Left ventricle myocardium inferior (tissue), 1 donor: ENCODE results near the gene BRINP3. TPM values are rescaled to one million over a fixed set of nuclear protein-coding genes. Genes with fewer than 3 reads are reported as not detected.

Experiments used
- DNase-seq: peaks from one replicate; pipeline ENCODE4 v3.0.0-alpha.2; 2020
- H3K27ac ChIP-seq: fragments of 200-600 bp; replicated peaks from 2 replicates; pipeline ENCODE4 v1.8.0; 2021
- H3K27me3 ChIP-seq: fragments of 200-600 bp; 2 replicates; pipeline ENCODE4 v1.8.0; 2021; ENCODE audit warnings: low read depth
- H3K36me3 ChIP-seq: fragments of 200-600 bp; 2 replicates; pipeline ENCODE4 v1.8.0; 2021
- H3K4me1 ChIP-seq: fragments of 200-600 bp; 2 replicates; pipeline ENCODE4 v1.8.0; 2021
- H3K4me3 ChIP-seq: fragments of 200-600 bp; 2 replicates; pipeline ENCODE4 v1.8.0; 2021; ENCODE audit warnings: mild to moderate bottlenecking, moderate library complexity
- H3K9me3 ChIP-seq: fragments of 200-600 bp; replicated peaks from 2 replicates; pipeline ENCODE4 v1.8.0; 2021
- intact Hi-C: fragments of 100-400 bp; cut with micrococcal nuclease; formaldehyde crosslinking; loops from one replicate; pipeline ENCODE4 v1.11.0; 2022
- total RNA-seq: library from RNA; stranded (reverse); fragmentation: NEBNext Ultra II Directional; extraction: Animal tissue kit (Norgen Biotek cat#: 25700); gene quantifications from one replicate; pipeline ENCODE4 v1.2.1, GENCODE V29; 2021
- TF ChIP-seq, protein P1 (sequence below): fragments of 200-600 bp; IDR thresholded peaks from 2 replicates; pipeline ENCODE4 v1.8.0; 2021; ENCODE audit warnings: antibody characterized with exemption, mild to moderate bottlenecking, borderline replicate concordance
- donor health status: DM: no; HTN: yes; CAD: no; lungs with severe emphysema.

Gene BRINP3
- total RNA-seq, 1 donor from 2014 or later = 5.4 TPM

GRCh38 chr1:190453550-190453949 is 24.1 kb downstream of the BRINP3 start:
- H3K27ac ChIP-seq = no peak overlapping the region
- no peaks in the 10 kb centered on the region for H3K9me3 ChIP-seq
- H3K36me3 ChIP-seq = no peaks in the 10 kb centered on the region
- TF ChIP-seq, protein P1, sequence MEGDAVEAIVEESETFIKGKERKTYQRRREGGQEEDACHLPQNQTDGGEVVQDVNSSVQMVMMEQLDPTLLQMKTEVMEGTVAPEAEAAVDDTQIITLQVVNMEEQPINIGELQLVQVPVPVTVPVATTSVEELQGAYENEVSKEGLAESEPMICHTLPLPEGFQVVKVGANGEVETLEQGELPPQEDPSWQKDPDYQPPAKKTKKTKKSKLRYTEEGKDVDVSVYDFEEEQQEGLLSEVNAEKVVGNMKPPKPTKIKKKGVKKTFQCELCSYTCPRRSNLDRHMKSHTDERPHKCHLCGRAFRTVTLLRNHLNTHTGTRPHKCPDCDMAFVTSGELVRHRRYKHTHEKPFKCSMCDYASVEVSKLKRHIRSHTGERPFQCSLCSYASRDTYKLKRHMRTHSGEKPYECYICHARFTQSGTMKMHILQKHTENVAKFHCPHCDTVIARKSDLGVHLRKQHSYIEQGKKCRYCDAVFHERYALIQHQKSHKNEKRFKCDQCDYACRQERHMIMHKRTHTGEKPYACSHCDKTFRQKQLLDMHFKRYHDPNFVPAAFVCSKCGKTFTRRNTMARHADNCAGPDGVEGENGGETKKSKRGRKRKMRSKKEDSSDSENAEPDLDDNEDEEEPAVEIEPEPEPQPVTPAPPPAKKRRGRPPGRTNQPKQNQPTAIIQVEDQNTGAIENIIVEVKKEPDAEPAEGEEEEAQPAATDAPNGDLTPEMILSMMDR = no peak
- intact Hi-C loops = no loop called here
- no peaks in the 10 kb centered on the region for H3K4me1 ChIP-seq
- DNase-seq = no peak
- no peaks in the 10 kb centered on the region for H3K27me3 ChIP-seq
- H3K4me3 ChIP-seq = no peak overlapping the region

DNA sequence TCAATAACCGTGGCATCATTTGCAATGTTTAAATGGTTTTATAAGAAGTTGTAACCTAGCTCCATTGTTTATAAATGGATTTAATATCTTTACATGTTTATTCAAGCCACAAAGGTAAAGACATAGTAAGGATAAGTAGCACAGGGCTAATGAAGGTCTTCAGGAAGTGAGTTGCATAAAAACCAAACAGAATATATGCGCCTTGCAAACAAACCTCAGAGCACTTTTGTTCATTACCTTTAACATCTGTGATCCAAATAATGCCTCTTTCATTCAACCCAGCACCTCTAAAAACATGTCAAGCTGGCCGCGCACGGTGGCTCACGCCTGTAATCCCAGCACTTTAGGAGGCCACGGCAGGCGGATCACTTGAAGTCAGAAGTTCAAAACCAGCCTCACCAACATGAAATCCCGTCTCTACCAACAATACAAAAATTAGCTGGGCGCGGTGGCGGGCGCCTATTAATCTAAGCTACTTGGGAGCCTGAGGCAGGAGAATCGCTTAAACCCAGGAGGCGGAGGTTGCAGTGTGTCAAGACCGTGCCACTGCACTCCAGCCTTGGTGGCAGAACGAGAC is 25.3 kb downstream of the BRINP3 start:
- DNase-seq = no peak
- intact Hi-C loops = no loop called here
- Histone ChIP-seq H3K9me3 (no peaks in the 10 kb centered on the region), H3K27ac (no peak overlapping the region), H3K4me3 (no peak overlapping the region), H3K27me3 (no peaks in the 10 kb centered on the region), H3K36me3 (no peaks in the 10 kb centered on the region), H3K4me1 (no peaks in the 10 kb centered on the region)
- TF ChIP-seq, protein P1 = no peak

DNA sequence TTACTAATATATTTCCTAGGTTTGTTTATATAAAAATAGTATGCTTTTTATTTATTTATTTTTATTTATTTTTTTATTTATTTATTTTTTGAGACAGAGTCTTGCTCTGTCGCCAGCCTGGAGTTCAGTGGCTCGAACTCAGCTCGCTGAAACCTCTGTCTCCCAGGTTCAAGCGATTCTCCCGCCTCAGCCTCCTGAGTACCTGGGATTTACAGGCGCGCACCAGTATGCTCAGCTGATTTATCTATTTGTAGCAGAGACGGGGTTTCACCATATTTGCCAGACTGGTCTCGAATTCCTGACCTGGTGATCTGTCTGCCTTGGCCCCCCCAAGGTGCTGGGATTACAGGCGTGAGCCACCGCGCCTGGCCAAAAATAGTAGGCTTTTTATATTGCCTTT is 33.2 kb downstream of the BRINP3 start:
- TF ChIP-seq, protein P1 = no peak
- Histone ChIP-seq H3K4me1 (no peaks in the 10 kb centered on the region), H3K27me3 (no peaks in the 10 kb centered on the region), H3K4me3 (no peak overlapping the region), H3K9me3 (no peaks in the 10 kb centered on the region), H3K27ac (no peak overlapping the region), H3K36me3 (no peaks in the 10 kb centered on the region)
- DNase-seq = no peak
- intact Hi-C loops = no loop called here

DNA sequence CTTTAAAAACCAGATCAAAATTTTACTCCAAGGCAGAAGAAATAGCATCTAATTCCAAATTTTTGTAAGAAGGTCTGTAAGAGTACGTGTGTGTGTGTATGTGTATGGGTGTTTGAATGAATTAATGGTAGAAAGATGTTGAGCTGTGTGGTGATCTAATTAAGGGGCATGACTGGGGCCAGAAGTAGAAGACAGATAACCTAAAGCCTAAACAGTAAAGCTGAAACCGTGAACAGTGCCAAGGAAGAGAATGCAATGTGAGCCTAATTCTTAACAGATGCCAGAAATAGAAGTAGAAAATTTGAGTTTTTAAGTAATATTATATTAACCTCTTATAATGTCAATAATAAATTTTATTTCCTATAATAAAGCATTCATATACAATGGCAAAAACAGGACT is 38.2 kb downstream of the BRINP3 start:
- Histone ChIP-seq H3K27ac (no peak overlapping the region), H3K4me3 (no peak overlapping the region), H3K27me3 (no peaks in the 10 kb centered on the region), H3K4me1 (no peaks in the 10 kb centered on the region), H3K36me3 (no peaks in the 10 kb centered on the region), H3K9me3 (no peaks in the 10 kb centered on the region)
- TF ChIP-seq, protein P1 = no peak
- no peak for DNase-seq
- intact Hi-C loops = no loop called here

DNA sequence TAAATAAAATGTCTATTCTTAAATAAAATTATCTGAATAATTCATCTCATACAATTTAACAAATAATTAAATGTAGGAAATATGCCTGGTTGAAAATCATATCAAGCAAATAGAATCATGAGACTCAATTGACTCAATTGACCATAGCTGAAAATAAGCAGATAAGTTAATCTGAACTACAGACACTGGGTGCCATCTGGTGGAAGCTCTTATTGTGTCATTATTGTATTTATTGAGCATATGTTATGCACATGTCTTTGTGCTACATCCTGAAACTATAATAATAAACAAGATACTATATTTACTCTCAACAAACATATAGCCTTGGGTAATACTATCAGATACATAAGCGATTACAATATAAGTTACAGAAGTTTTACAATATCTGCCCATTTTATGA is 41.0 kb downstream of the BRINP3 start:
- Histone ChIP-seq H3K27me3 (no peaks in the 10 kb centered on the region), H3K4me3 (no peak overlapping the region), H3K27ac (no peak overlapping the region), H3K4me1 (no peaks in the 10 kb centered on the region), H3K9me3 (no peaks in the 10 kb centered on the region), H3K36me3 (no peaks in the 10 kb centered on the region)
- TF ChIP-seq, protein P1 = no peak
- intact Hi-C loops = no loop called here
- DNase-seq = no peak
